SKM-1 (cell line): ENCODE data around the gene CDC42BPA.
A peak's percentile ranks its signal among the peaks of the same experiment; 100 is the strongest.
"Not testable (repeated sequence)": the region's sequence is repeated elsewhere in the genome, so short reads cannot be mapped to it uniquely, and the experiment has no call there.

Source experiments
- DNase-seq: peaks from one replicate; lab custom pipeline; 2025; ENCODE audit not compliant: unreplicated experiment; lab: John Stamatoyannopoulos, UW

CDC42BPA gene

GRCh38 chr1:227318016-227318852 lies at the start of gene CDC42BPA:
TSS of gene CDC42BPA (minus strand) at chr1:227318492. CDS start at chr1:227317182, 1,310 bp downstream.
- peak; percentile 85 for DNase-seq

- no peak for DNase-seq
Measured at GRCh38 chr1:227368009-227368408, 49.7 kb upstream of the CDC42BPA start.

GRCh38 chr1:227365473-227366431 lies 47.5 kb upstream of the CDC42BPA start:
- no peak for DNase-seq

- DNase-seq: no peak
Measured at GRCh38 chr1:227364657-227365056, 46.4 kb upstream of the CDC42BPA start.

GRCh38 chr1:227363825-227364224 lies 45.5 kb upstream of the CDC42BPA start:
- no peak for DNase-seq

- no peak for DNase-seq
Measured at GRCh38 chr1:227362039-227362438, 43.7 kb upstream of the CDC42BPA start.

- no peak for DNase-seq
Measured at GRCh38 chr1:227357927-227358302, 39.6 kb upstream of the CDC42BPA start.

- no peak for DNase-seq
Measured at GRCh38 chr1:227357171-227357926, 39.1 kb upstream of the CDC42BPA start.

- no peak for DNase-seq
Measured at GRCh38 chr1:227356620-227357146, 38.4 kb upstream of the CDC42BPA start.

GRCh38 chr1:227355542-227356245 lies 37.4 kb upstream of the CDC42BPA start:
- no peak for DNase-seq

- DNase-seq: no peak
Measured at GRCh38 chr1:227353186-227353585, 34.9 kb upstream of the CDC42BPA start.

- not testable (repeated sequence) for DNase-seq
Measured at GRCh38 chr1:227352164-227352563, 33.9 kb upstream of the CDC42BPA start.

GRCh38 chr1:227351443-227351842 lies 33.2 kb upstream of the CDC42BPA start:
- DNase-seq: no peak

GRCh38 chr1:227349967-227350366 lies 31.7 kb upstream of the CDC42BPA start:
- no peak for DNase-seq

GRCh38 chr1:227343727-227344551 lies 25.6 kb upstream of the CDC42BPA start:
- DNase-seq: no peak

GRCh38 chr1:227343206-227343605 lies 24.9 kb upstream of the CDC42BPA start:
- DNase-seq: no peak

GRCh38 chr1:227342075-227342829 lies 24.0 kb upstream of the CDC42BPA start:
- DNase-seq: no peak

- DNase-seq: not testable (repeated sequence)
Measured at GRCh38 chr1:227336136-227336535, 17.8 kb upstream of the CDC42BPA start.
